ENCODE data around the gene CDH2. TPM values are rescaled to one million over a fixed set of nuclear protein-coding genes. Genes with fewer than 3 reads are reported as not detected.

CDH2 gene
- polyA plus RNA-seq, 1 donor (not counting 4 experiments of a cell fraction or from before 2014, with no cell fraction given), result 0.46 TPM

DNA sequence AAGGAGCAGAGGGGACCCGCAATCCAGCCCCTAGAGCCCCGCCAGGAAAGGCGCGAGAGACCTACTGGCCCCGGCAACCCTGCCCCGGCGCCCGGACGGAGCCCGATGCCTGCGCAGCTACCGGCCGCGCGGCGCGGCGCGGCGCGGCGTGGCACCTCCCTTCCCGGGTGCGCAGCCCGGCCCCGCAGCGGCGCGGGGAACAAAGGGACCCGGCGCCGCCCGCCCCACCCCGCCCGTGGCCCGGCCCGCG lies 307 bp downstream of the CDH2 start:
- dilution Hi-C loops (cut with MboI; ENCODE audit: extremely low pct_ligation_motif_present, low sequenced_read_pairs), result no loop called here
- Histone ChIP-seq H4K20me1 (ENCODE audit: control insufficient read depth, extremely low read depth, insufficient read depth, low read length) (no peaks in the 10 kb centered on the region), H3K79me2 (ENCODE audit: control insufficient read depth, insufficient read depth, low read length) (no peaks in the 10 kb centered on the region), H3K9me1 (ENCODE audit: control insufficient read depth, extremely low read depth, insufficient read depth, low read length) (no peaks in the 10 kb centered on the region), H3K9me3 (ENCODE audit: control insufficient read depth, low read depth, low read length) (no peaks in the 10 kb centered on the region), H3K4me2 (ENCODE audit: control insufficient read depth, extremely low read depth, insufficient read depth, low read depth, low read length) (peak overlapping the region; percentile 74), H3K27me3 (ENCODE audit: control insufficient read depth, extremely low read depth, insufficient read depth, low read length) (peaks cover 55% of the 10 kb centered on the region), H2AFZ (ENCODE audit: control insufficient read depth, low read length) (no peak overlapping the region), H3K27ac (ENCODE audit: control insufficient read depth, insufficient read depth, low read length) (no peak overlapping the region), H3K4me1 (ENCODE audit: control insufficient read depth, extremely low read depth, insufficient read depth, low read length) (peaks cover 3% of the 10 kb centered on the region), H3K36me3 (ENCODE audit: control insufficient read depth in 2 of 2, extremely low read depth in 1 of 2, insufficient read depth in 2 of 2, low read length in 2 of 2) (no peaks in the 10 kb centered on the region), H3K4me3 (ENCODE audit: control insufficient read depth in 2 of 3, extremely low read depth in 1 of 3, insufficient read depth in 2 of 3, low read depth in 1 of 3, low read length in 3 of 3) (peak overlapping the region in 2 of 3 experiments; percentile 44 to 72), H3K9ac (ENCODE audit: control insufficient read depth, extremely low read depth, insufficient read depth, low read length) (no peak overlapping the region)
- FAIRE-seq, result no peak
- TF ChIP-seq EZH2 (IDR thresholded peaks at IDR 0.05; ENCODE audit: low read length) (no peak), CTCF (optimal IDR thresholded peaks at IDR 0.05 in 1 of 3, IDR thresholded peaks at IDR 0.05 in 1 of 3, conservative IDR thresholded peaks at IDR 0.05 in 1 of 3; ENCODE audit: extremely low read depth in 1 of 3, insufficient read depth in 2 of 3, low read length in 3 of 3) (no peak)
- DNase-seq (ENCODE audit: low read depth, low spot score), result no peak

DNA sequence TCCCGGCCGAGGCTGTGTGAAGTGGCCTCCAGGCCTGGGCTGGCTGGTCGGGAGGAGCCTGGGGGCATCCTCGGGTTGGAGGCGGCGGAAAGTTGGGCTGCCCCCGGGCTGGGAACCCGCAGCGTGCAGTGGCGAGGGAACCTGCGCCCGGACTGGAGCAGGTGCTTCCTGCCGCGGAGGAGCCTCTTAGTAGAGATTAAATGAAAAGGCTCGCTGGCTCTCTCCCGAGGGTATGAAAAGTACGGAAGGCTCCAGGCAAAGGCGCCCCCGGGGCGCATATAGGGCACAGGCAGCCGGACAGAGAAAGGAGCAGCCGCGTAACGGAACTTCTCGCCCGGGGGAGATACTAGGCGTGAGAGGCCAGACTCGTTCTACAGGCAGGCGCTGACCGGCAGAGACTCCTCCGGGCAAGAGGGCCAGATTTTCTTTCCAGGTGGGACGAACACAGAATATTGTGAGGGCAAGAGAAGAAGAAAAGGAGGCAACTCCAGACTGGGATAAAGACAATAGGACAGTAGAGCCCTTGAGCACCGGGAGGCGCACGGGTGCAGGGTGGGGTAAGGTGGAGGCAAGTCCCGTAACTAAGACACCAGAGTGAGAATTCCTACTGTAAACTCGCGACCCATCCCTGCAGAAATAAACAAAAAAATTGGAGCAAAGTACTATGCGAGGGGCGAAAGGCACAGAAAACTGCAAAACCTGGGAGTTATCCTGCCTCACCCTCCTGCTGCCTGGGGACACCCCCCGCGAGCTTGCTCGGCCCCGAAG lies 816 bp downstream of the CDH2 start:
- Histone ChIP-seq H3K9ac (ENCODE audit: control insufficient read depth, extremely low read depth, insufficient read depth, low read length) (no peak overlapping the region), H3K4me3 (ENCODE audit: control insufficient read depth in 2 of 3, extremely low read depth in 1 of 3, insufficient read depth in 2 of 3, low read depth in 1 of 3, low read length in 3 of 3) (peak overlapping the region in 2 of 3 experiments; percentile 7 to 72)

More for the DNA sequence above, 816 bp downstream of the CDH2 start:
- dilution Hi-C loops (cut with MboI; ENCODE audit: extremely low pct_ligation_motif_present, low sequenced_read_pairs), result no loop called here
- Histone ChIP-seq H2AFZ (ENCODE audit: control insufficient read depth, low read length) (no peak overlapping the region), H3K9me1 (ENCODE audit: control insufficient read depth, extremely low read depth, insufficient read depth, low read length) (no peaks in the 10 kb centered on the region), H3K27me3 (ENCODE audit: control insufficient read depth, extremely low read depth, insufficient read depth, low read length) (peaks cover 55% of the 10 kb centered on the region), H3K36me3 (ENCODE audit: control insufficient read depth in 2 of 2, extremely low read depth in 1 of 2, insufficient read depth in 2 of 2, low read length in 2 of 2) (no peaks in the 10 kb centered on the region), H3K4me1 (ENCODE audit: control insufficient read depth, extremely low read depth, insufficient read depth, low read length) (peaks cover 3% of the 10 kb centered on the region), H3K79me2 (ENCODE audit: control insufficient read depth, insufficient read depth, low read length) (no peaks in the 10 kb centered on the region), H3K9me3 (ENCODE audit: control insufficient read depth, low read depth, low read length) (no peaks in the 10 kb centered on the region), H3K4me2 (ENCODE audit: control insufficient read depth, extremely low read depth, insufficient read depth, low read depth, low read length) (peak overlapping the region; percentile 74), H4K20me1 (ENCODE audit: control insufficient read depth, extremely low read depth, insufficient read depth, low read length) (no peaks in the 10 kb centered on the region), H3K27ac (ENCODE audit: control insufficient read depth, insufficient read depth, low read length) (no peak overlapping the region)
- FAIRE-seq (no peak), DNase-seq (ENCODE audit: low read depth, low spot score) (no peak)
- peak; percentile 72 for TF ChIP-seq EZH2 (IDR thresholded peaks at IDR 0.05; ENCODE audit: low read length)
- no peak for TF ChIP-seq CTCF (optimal IDR thresholded peaks at IDR 0.05 in 1 of 3, IDR thresholded peaks at IDR 0.05 in 1 of 3, conservative IDR thresholded peaks at IDR 0.05 in 1 of 3; ENCODE audit: extremely low read depth in 1 of 3, insufficient read depth in 2 of 3, low read length in 3 of 3)

All from keratinocyte (primary cell).